8988T (cell line): ENCODE measurements around the gene ARMH3.

ENCODE experiments used
- DNase-seq: peaks from one replicate; pipeline ENCODE4 v3.0.0; 2011

ARMH3 gene

GRCh38 chr10:101974091-101974971 lies 81.6 kb downstream of the ARMH3 start:
- DNase-seq: no peak

- no peak for DNase-seq
Measured at GRCh38 chr10:101972761-101973160, 83.2 kb downstream of the ARMH3 start.

DNA sequence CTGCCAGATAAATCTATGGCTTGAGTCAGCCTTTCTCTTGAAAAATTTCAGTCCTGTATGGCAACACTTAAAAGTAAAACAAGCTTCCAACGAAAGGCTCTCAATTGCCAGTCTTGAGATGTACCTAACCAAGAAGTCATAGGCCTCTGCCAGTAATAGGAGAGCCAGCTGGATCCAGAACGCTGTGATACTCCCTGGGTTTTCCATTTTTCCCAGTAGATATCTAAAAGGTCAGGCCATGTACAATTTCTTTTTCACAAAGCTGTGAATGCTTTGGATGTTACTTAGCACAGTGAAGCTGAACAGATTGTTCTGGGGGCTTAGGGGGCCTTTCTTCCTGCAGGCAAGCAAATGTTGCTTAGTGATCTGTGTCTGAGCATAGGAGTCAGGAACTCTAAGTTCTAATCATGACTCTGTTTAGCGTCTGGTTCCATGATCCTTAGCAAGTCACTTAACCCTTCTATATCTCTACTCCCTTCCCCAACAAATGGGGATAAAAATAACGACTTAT lies 86.5 kb downstream of the ARMH3 start:
- DNase-seq: no peak

DNA sequence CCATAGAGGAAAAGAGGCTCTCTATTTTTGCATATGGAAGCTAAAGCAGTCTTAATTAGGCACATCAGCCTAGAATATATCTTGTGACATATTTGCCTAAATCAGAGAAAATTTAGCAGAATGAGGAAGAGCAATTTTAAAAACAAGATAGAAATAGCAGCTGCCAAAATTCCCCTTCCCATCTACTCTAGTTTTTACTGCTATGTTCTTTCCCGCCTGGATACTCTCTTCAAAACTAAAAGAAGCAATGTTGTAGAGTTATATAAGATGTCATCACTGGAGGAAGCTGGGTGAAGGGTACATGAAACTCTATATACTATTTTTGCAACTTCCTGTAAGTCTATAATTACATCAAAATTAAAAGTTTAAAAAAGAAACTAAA lies 87.0 kb downstream of the ARMH3 start:
- DNase-seq: no peak

DNA sequence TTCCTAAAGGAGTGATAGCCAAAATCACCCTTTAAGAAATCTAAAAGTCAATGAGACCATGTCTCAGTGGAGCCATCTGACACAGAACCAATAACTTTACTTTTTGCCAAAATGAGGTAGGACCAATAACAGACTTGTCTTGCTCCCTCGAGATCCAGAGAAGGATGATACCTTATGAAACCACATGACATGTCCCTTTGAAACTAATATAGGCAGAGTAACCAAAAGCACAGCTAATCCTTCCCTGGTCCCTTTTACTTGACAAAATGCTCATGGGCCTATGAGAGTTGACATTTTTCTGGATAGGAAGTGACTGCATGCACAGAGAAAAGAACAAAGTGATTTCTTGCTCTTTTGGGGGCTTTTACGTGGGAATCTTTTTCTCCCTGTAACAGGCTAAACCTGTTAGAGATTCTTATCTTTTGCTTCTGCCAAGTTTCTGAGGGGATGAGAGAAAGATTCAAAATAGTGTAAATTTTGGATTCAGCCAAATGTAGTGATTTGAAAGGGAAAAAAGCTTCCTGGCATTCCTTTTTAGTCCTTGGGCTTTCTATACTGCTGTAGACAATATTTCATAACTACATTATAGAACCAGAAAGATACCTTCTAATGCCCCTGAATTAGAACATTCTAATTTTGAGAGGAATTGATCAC lies 87.6 kb downstream of the ARMH3 start:
- no peak for DNase-seq

DNA sequence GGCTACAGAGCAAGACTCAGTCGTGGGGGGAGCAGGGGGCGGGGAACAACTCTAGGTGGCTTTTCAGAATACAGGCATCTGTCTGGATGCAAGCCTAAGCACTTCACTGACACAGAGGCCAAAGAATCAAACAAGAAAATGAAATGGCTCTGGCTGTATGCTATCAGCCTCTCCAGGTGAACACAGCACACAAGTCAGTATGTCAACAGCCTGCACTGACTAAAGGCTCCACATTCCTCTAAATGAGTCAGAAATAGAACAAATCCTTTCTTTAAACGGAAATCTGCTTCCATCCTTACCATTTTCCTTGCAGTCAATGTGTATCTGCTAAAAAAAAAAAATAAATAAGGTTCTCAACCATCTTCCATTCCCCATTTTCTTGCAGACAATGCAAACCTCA lies 88.3 kb downstream of the ARMH3 start:
- no peak for DNase-seq

DNA sequence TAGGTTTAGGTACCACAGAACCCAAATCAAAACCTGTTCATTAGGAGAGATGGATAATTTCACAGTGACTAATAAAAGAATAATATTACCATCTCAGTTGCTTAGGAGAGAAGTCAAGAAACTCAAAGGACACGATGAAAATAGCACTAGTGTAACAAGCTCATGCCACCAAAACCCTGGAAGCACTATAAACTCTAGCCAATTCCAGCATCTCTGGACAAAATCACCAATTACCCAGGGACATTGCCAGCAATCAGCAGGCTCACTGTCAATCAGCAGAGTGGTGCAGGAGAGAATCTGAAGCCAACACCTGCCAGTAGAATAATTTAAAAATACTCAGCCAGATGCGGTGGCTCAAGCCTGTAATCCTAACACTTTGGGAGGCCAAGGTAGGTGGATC lies 88.9 kb downstream of the ARMH3 start:
- no peak for DNase-seq

- DNase-seq: no peak
Measured at GRCh38 chr10:101965075-101965765, 90.8 kb downstream of the ARMH3 start.

DNA sequence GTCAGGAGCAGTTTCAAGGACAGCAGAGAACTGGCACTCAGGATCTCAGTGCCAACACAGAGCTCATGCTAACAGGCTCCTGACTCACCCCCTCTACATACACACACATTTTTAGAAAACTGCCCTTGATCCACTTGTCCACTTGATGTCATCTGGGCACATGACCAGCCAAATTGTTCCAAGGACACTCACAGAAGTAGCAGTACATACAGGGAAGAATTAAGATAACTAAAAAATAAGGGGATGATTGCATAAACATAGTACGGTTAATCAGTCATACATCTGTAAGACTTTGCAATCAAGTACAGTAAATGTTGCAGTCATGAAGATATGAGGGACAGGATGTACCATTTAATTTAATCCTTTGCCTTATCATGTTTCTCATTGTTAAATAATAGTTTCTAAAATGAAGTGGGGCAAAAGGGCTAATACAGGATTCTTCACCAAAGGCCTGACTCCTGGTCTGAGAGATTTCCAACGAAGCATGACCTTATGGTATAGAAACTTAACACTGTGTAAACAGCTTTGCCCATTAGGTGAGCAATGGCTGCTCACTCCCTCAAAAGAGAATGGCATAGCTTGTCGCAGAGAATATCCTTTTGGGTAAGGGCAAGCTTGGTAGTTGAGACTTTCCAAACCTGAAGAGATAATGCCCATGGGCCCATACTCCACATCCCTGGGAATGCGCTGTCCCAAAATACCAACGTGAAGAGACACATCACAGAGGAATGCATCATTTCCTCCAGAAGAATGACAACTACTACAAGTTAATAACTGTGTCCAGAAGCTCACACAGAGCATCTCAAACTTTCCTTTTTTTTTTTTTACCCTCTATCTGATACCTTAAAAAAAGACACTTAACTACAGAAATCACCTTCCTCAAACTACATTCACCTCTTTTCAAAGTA lies 94.1 kb downstream of the ARMH3 start:
- peak; percentile 20 for DNase-seq

DNA sequence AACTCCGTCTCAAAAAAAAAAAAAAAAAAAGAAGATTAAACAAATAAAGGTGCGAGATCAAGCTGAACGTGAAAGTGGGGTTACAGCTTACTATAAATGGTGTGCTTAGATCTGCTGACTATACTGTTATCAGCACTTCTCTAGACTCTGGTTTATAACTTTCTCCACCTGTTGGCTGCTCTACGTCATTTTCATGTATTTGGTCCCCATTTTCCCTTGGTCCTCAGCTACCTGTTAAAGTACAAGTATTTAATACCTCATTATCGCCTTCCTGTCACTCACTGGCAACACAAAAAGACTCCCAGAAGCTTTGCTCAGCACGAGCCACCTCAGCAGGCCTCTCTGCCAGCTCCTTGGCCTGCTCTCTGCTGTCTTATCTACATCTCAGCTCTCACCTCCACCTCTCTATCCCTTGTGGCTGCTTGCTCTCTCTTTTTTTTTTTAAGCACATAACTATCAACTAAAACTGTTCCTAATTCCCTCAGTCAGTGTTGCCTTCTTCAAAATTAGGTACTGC lies 95.0 kb downstream of the ARMH3 start:
- DNase-seq: no peak

- DNase-seq: no peak
Measured at GRCh38 chr10:101959346-101959916, 96.5 kb downstream of the ARMH3 start.

GRCh38 chr10:101958691-101959090 lies 97.3 kb downstream of the ARMH3 start:
- DNase-seq: no peak

DNA sequence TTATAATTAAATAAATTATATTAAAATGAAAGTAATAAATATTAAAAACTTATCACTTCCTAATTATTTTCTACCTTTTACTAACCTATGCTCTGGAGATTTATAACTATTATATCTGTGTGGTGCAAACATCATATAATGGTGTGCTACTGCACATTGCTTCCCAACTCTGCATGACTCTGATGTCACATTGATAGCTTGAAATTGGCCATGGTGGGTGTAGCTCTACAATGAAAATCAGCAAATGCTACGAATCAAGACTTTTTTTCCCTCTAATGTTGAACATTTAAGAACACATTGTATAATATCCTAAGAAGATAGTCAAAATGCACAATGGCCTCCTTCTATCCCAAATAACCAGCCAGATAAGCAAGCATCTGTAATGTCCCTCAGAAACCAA lies 99.1 kb downstream of the ARMH3 start:
- no peak for DNase-seq

GRCh38 chr10:101956117-101956516 lies 99.9 kb downstream of the ARMH3 start:
- no peak for DNase-seq

DNA sequence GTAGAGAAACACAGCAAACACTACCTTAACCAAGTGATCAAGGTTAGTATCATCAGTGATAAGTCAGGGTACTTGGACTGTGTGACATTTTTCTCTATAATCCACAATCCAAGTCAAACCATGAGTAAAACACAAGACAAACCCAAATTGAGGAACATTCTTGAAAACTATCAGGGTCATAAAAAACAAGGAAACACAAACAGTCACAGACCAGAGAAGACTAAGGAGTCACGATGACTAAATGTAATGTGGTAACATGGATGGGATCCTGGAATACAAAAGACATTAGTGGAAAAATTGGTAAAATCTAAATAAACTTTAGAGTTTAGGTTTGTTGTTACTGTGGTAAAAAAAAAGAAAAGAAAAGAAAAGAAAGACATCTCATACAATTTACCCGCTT lies 103.8 kb downstream of the ARMH3 start:
- DNase-seq: no peak

DNA sequence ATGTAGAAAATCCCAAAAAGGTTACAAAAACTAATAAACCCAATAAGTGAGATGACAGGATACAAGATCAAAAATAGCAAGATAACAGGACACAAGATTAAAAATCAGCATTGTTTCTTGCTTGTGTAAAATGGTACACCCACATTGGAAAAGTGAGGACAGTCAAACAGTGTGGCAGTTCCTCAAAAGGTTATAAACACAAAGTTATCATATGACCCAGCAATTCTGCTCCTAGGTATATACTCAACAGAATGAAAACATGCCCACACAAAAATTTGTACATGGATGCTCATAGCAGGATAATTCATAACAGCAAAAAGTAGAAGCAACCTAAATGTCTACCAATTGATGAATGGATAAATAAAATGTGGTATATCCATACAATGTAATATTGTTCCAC lies 105.8 kb downstream of the ARMH3 start:
- no peak for DNase-seq

- no peak for DNase-seq
Measured at GRCh38 chr10:101941871-101942270, 114.1 kb downstream of the ARMH3 start.

DNA sequence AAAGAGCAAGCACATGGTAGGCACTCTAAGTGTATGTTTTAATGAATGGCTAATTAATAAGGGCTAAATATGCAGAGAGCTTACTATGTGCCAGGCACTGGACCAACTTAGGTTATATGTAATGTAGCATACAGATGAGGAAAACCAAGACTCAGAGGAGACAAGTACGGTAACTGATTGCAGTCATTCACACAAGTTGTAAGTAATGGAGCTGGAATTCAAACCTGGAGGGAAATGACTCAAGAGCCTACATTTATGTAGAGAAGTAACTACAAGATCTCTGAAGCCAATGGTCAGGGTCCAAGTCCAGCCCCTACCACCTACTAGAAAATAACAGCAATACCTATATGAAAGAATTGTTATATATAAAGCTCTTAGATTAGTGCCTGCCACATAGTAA lies 115.1 kb downstream of the ARMH3 start:
- no peak for DNase-seq

- no peak for DNase-seq
Measured at GRCh38 chr10:101939729-101940128, 116.2 kb downstream of the ARMH3 start.

GRCh38 chr10:101939008-101939648 lies 116.8 kb downstream of the ARMH3 start:
- no peak for DNase-seq

DNA sequence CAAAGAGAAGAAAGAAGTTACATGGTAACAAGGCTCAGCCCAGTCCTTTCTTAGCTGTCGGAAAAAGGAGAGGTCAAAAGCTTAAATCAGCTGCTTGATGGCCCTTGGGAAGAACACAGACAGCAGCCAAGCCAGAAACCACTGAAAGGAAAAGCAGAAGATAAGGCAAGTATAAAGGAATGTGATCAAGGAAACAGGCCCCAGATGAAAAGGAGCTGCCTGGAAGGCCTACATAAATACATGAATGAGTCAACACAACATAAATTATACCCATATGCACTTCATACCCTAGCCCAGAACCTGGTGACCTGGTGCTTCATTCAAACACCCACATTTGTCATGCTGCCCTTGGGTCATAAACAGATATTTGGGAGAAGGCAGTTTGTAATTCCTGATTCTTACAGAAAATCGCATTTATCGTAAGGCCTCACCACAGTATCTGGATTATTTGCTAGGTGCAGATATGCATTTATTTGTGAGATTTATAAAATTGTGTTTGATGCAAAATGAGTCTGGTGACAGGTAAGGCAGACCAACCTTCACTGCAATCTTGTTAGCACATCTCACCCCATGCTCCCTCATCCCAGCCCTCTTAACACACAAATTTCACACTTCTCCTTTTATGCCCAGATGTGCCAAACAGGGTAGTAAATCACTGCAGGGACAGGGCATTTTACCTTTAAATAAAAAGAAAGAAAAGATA lies 117.5 kb downstream of the ARMH3 start:
- DNase-seq: no peak
